HG03025 (cell line): Measurements from ENCODE around the gene RLN1.
A peak's percentile ranks its signal among the peaks of the same experiment; 100 is the strongest.
"Not testable (repeated sequence)": the region's sequence is repeated elsewhere in the genome, so short reads cannot be mapped to it uniquely, and the experiment has no call there.

Experiments
- ATAC-seq: cut with Tn5 transposase; IDR thresholded peaks from one replicate; pipeline ENCODE4 v1.9.1; 2021; ENCODE audit warnings: mild to moderate bottlenecking, moderate library complexity; ENCODE audit not compliant: unreplicated experiment, low FRiP score

The RLN1 gene

GRCh38 chr9:5326187-5326586 lies 13.5 kb downstream of the RLN1 start:
- ATAC-seq, result no peak

- not testable (repeated sequence) for ATAC-seq
These were observed 18.1 kb downstream of the RLN1 start for GRCh38 chr9:5321601-5322000.

- ATAC-seq, result no peak
These were observed 18.6 kb downstream of the RLN1 start for GRCh38 chr9:5321058-5321457.

GRCh38 chr9:5316406-5316805 lies 23.3 kb downstream of the RLN1 start:
- ATAC-seq, result not testable (repeated sequence)

GRCh38 chr9:5315187-5315923 lies 24.3 kb downstream of the RLN1 start:
- ATAC-seq, result no peak

GRCh38 chr9:5310851-5311250 lies 28.8 kb downstream of the RLN1 start:
- ATAC-seq, result no peak

GRCh38 chr9:5305741-5306140 lies 33.9 kb downstream of the RLN1 start:
- no peak for ATAC-seq

GRCh38 chr9:5303840-5304795 lies 35.6 kb downstream of the RLN1 start, which contains the start of gene RLN2:
Gene RLN2, minus strand, starts transcription at chr9:5304716. Its CDS starts 136 bp downstream, at chr9:5304580.
- peak; percentile 99 for ATAC-seq

- ATAC-seq, result no peak
These were observed 38.1 kb downstream of the RLN1 start for GRCh38 chr9:5301544-5301943.

- ATAC-seq, result no peak
These were observed 47.5 kb downstream of the RLN1 start for GRCh38 chr9:5292141-5292540.

GRCh38 chr9:5288591-5288990 lies 51.1 kb downstream of the RLN1 start:
- no peak for ATAC-seq

GRCh38 chr9:5286262-5286661 lies 53.4 kb downstream of the RLN1 start:
- no peak for ATAC-seq
